Right lobe of liver (tissue), 6 donors: Measurements from ENCODE around the gene MACROD2. TPM values are rescaled to one million over a fixed set of nuclear protein-coding genes. Genes with fewer than 3 reads are reported as not detected.

Experiments used
- ATAC-seq, 4 donors: fragments of 200-7000 bp; cut with Tn5 transposase; one replicate each; pipeline ENCODE4 v1.9.1; 2020; ENCODE audit warnings: mild to moderate bottlenecking in 4 of 4, moderate library complexity in 4 of 4
- DNase-seq, 3 donors: peaks; one replicate each; pipeline ENCODE4 v3.0.0-alpha.2; 2020
- H3K27ac ChIP-seq, 3 donors: fragments of 200-600 bp; one replicate each; pipeline ENCODE4 v1.8.0; 2022
- H3K27me3 ChIP-seq, 2 donors: fragments of 200-600 bp; one replicate each; pipeline ENCODE4 v1.8.0; 2022
- H3K36me3 ChIP-seq, 4 donors: fragments of 200-600 bp; sonication (generic) in 1 of 4; one replicate each; pipeline versions ENCODE4 v1.5.1 to v1.8.0; 2017 to 2022; ENCODE audit warnings: control low read depth in 1 of 4
- H3K4me1 ChIP-seq, 4 donors: fragments of 200-600 bp; sonication (generic) in 1 of 4; one replicate each; pipeline versions ENCODE4 v1.5.1 to v1.8.0; 2017 to 2022; ENCODE audit warnings: control low read depth in 1 of 4
- H3K4me3 ChIP-seq, 3 donors: fragments of 200-600 bp; one replicate each; pipeline ENCODE4 v1.8.0; 2022
- H3K9me3 ChIP-seq, 4 donors: fragments of 200-600 bp; sonication (generic) in 1 of 4; one replicate each; pipeline versions ENCODE4 v1.5.1 to v1.8.0; 2017 to 2022; ENCODE audit warnings: control low read depth in 1 of 4
- POLR2A ChIP-seq: fragments of 450-650 bp; IDR thresholded peaks from one replicate; pipeline ENCODE4 v1.6.1; 2017; ENCODE audit warnings: antibody characterized with exemption, mild to moderate bottlenecking
- WGBS: methylation state at CpG from one replicate; pipeline ENCODE4 v1.1.6; 2018; ENCODE audit warnings: low coverage, low lambda C conversion rate; ENCODE audit not compliant: insufficient coverage; ENCODE audit errors: missing lambda C conversion rate; 5-methylcytosine and 5-hydroxymethylcytosine counted together
- intact Hi-C, 2 donors: fragments of 100-400 bp; cut with DNase I; formaldehyde crosslinking; loops; one replicate each; pipeline versions ENCODE4 v1.11.2 to v1.14.1; 2022
- total RNA-seq, 6 experiments: library from RNA; depleted of rRNA in 2 of 6; stranded (reverse); fragments of >200 nt in 2 of 6; fragmentation: NEBNext Ultra II Directional in 3 of 6; extraction: Animal tissue kit (Norgen Biotek cat#: 25700) in 3 of 6; gene quantifications; one replicate each; pipeline versions ENCODE4 v1.1.0 to v1.2.4, GENCODE V29; 2016 to 2023
- TF ChIP-seq, protein P1 (sequence below), 4 donors: fragments of 200-600 bp in 3 of 4; fragments of 450-650 bp in 1 of 4; IDR thresholded peaks; one replicate each; pipeline versions ENCODE4 v1.5.1 to v1.8.0; 2016 to 2022; ENCODE audit warnings: antibody characterized with exemption in 4 of 4, mild to moderate bottlenecking in 2 of 4
- donor health status: DM: no; HTN: yes; CAD: no.
- donor health status: DM: no; HTN: no; CAD: no.
- donor health status: DM: no; HTN: no; CAD: no.
- donor health status: DM: no; HTN: yes; CAD: no.
- donor health status: DM: no; HTN: yes; CAD: no.

The MACROD2 gene
- total RNA-seq, 6 experiments from 2014 or later, result 1.2 to 5.5 (median 3.3) TPM

DNA sequence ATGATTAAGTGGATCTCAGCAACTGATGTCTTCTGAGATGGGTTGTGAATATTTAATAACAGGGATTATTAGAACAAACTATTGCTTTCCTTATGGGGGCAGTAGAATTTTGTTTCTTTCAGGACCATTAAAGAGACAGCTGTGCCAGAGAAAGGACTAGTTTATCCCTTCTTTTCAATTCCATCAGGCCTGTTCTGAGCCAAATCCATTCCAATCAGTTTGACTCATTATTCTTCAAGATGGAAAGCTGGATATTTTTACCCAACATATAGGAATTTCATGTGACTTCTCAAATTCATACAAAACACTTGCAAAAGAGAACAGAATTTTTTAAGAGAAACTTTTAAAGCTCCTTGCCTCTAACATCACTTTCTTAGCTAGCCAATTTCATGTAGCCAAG is 1064.1 kb downstream of the MACROD2 start:
- ATAC-seq (no peak), DNase-seq (no peak)
- intact Hi-C loops, result no loop called here
- TF ChIP-seq, protein P1, sequence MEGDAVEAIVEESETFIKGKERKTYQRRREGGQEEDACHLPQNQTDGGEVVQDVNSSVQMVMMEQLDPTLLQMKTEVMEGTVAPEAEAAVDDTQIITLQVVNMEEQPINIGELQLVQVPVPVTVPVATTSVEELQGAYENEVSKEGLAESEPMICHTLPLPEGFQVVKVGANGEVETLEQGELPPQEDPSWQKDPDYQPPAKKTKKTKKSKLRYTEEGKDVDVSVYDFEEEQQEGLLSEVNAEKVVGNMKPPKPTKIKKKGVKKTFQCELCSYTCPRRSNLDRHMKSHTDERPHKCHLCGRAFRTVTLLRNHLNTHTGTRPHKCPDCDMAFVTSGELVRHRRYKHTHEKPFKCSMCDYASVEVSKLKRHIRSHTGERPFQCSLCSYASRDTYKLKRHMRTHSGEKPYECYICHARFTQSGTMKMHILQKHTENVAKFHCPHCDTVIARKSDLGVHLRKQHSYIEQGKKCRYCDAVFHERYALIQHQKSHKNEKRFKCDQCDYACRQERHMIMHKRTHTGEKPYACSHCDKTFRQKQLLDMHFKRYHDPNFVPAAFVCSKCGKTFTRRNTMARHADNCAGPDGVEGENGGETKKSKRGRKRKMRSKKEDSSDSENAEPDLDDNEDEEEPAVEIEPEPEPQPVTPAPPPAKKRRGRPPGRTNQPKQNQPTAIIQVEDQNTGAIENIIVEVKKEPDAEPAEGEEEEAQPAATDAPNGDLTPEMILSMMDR (IDR thresholded peaks at IDR 0.05), result no peak
- TF ChIP-seq POLR2A, result no peak
- H3K27ac ChIP-seq, result no peak overlapping the region
- H3K4me1 ChIP-seq, result peaks cover 0 to 2% (median 0%) of the 10 kb centered on the region in 4 donors
- H3K36me3 ChIP-seq, result no peaks in the 10 kb centered on the region
- no peaks in the 10 kb centered on the region for H3K9me3 ChIP-seq
- H3K27me3 ChIP-seq, result no peaks in the 10 kb centered on the region
- H3K4me3 ChIP-seq, result no peak overlapping the region

DNA sequence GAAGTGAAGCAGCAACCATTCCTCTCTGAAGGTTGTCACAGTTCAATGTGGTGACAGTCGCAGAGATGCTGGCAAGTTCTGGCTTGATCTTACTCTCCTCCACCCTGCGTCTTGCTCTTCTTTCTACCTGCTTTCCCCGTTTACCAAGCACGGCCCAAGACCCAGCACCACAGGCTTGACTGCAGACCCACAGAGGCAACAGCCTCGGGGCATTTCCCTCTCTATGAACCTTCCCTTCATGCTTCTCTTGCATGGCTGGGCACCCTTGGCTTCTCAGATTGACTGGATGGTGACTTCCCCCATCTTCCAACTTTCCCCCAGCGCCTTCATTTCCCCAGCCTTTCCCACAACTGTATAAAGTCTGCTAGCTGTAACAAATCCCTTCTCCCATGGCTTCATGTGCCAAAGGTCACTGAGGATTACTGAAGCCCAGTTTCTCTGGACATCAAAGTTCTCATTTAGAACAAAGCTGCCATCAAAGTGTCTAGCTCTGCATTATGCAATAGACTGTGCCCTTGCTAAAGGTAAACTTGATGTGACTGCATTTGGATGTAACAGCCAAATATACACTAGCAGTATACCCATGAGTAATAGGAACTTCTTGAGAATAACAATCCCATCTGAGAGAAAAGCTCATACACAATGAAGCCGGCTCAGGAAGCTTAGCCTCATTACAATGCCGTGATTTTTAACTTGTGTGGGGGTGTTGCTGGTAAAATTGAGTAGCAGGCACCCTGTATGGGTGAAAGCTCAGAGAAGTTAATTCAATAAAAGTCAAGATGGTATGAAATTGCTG is 1065.1 kb downstream of the MACROD2 start:
- Histone ChIP-seq H3K36me3 (no peaks in the 10 kb centered on the region), H3K27me3 (no peaks in the 10 kb centered on the region), H3K27ac (no peak overlapping the region), H3K9me3 (no peaks in the 10 kb centered on the region), H3K4me1 (peaks cover 0 to 2% (median 0%) of the 10 kb centered on the region in 4 donors), H3K4me3 (no peak overlapping the region)
- TF ChIP-seq, protein P1 (IDR thresholded peaks at IDR 0.05), result no peak
- TF ChIP-seq POLR2A, result no peak
- no peak for DNase-seq
- WGBS, result 85% methylated on average over 8 of the region's 8 CpGs
- ATAC-seq, result peak in 3 of 4 donors; percentile 57 to 67 (median 63)
- intact Hi-C loops, result no loop called here

DNA sequence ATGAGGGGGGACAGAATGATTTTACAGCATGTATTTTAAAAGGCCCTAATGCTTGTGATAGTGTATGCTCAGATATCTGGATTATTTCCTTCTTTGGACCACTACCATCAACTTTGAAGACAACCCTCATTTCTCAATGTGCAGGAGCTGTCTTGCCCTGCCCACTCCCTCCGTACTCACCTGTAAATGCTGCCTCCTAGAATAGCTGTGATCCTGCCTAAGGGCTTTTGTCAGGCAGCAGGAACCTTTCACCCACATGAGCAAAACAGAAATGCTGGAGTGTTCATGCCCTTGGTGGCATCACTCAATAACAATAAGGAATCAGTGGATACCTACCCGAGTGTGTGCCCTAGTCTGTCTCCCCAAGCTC is 1065.7 kb downstream of the MACROD2 start:
- WGBS, result no CpG with 5 or more reads among the region's 2 CpGs
- ATAC-seq, result no peak
- Histone ChIP-seq H3K4me1 (peaks cover 0 to 2% (median 0%) of the 10 kb centered on the region in 4 donors), H3K27ac (no peak overlapping the region), H3K36me3 (no peaks in the 10 kb centered on the region), H3K4me3 (no peak overlapping the region), H3K9me3 (no peaks in the 10 kb centered on the region), H3K27me3 (no peaks in the 10 kb centered on the region)
- TF ChIP-seq, protein P1 (IDR thresholded peaks at IDR 0.05), result no peak
- no peak for TF ChIP-seq POLR2A
- intact Hi-C loops, result no loop called here
- no peak for DNase-seq

GRCh38 chr20:15061955-15062354 is 1066.6 kb downstream of the MACROD2 start:
- no peak overlapping the region for H3K27ac ChIP-seq
- H3K4me1 ChIP-seq, result peaks cover 0 to 2% (median 0%) of the 10 kb centered on the region in 4 donors
- H3K36me3 ChIP-seq, result no peaks in the 10 kb centered on the region
- no peak for TF ChIP-seq POLR2A
- TF ChIP-seq, protein P1 (IDR thresholded peaks at IDR 0.05), result no peak
- ATAC-seq (no peak), DNase-seq (no peak)
- intact Hi-C loops, result no loop called here
- H3K9me3 ChIP-seq, result no peaks in the 10 kb centered on the region
- no peak overlapping the region for H3K4me3 ChIP-seq
- H3K27me3 ChIP-seq, result no peaks in the 10 kb centered on the region
- 60% methylated on average over 1 of the region's 1 CpG for WGBS
